ENCODE measurements around the gene DOC2A.
"Not testable (repeated sequence)": the region's sequence is repeated elsewhere in the genome, so short reads cannot be mapped to it uniquely, and the experiment has no call there.

The DOC2A gene

GRCh38 chr16:30010844-30011713, at the start of gene DOC2A:
Gene DOC2A (minus strand): TSS chr16:30011027. CDS start chr16:30010222, 805 bp downstream.
- DNase-seq, result no peak

DNA sequence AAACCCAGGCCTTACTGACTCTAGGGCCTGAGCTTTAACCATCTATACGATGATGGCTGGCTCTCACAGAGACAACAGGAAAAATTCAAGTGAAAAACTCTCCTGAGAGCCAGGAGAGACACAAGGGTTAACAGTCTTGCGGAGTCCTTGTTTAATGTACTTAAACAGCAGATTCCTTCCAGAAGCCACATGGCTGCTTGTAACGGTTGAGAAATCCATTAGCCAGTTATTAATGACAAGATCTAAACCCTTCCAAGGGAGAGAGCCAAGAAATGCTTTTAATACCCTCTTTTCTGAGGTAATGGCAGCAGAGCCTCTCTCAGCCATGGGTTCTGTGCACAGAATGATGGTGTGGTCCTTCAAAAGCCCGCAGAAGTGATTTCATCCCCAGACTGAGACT, 49.5 kb upstream of the DOC2A start:
- DNase-seq, result no peak

GRCh38 chr16:30054959-30055553, 44.2 kb upstream of the DOC2A start:
- no peak for DNase-seq

GRCh38 chr16:30054451-30054850, 43.6 kb upstream of the DOC2A start:
- DNase-seq, result no peak

DNA sequence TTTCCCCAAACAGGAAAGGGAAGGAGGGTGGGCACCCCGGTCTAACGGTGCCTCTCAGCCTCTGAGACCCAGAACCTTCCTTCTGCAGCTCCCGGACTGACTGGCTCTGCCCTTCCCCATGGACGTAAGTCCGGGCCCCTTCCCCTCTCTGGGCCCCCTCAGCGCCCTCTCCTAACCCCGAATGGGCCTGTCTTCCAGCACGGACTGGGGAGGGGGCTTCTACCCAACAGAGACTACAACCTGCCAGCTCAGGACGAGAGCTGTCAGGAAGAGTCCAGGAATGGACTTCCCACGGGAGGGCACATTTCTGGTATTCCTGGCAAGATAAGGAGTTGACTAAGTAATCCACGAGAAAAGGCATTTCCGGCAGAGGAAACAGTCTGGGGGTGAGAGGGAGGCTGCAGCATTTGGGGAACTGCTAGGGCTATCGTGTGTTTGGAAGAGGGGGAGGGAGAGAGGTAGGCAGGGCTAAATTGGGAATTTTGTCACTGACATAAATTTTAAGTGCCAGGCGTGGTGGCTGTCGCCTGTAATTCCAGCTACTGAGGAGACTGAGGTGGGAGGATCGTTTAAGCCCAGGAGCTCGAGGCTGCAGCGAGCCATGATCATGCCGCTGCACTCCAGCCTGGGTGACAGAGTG, 42.7 kb upstream of the DOC2A start:
- DNase-seq, result peak; percentile 57

DNA sequence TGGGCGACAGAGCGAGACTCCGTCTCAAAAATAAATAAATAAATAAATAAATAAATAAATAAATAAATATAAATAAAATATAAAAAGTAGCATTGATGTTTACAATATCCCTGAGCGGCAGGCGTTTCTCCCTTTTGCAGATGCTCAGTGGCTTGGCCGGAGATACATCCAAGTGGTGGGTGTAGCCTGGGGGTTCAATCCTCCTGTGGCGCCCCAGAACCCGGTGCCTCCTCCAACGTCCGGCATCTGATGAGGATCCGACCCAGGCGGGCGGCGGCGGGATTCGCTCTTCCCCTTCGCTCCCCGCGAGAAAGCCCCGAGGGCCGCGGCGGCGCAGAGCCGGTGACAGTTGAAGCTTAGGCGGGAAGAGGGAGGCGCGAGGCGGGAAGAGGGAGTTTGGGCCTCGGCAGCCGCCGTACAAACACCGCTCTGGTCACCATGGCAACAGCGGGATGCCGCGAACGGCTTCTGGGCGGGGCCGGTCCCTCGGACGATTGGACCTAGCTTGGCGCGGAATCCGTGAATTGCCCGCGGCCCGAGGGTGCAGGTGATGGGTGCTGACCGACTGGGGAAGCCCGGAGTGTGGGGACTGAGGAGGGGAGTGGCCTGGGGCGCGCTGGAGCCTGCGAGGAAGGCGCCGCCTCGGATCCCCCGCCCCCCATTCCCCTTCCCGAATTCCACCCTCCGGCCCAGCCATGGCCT, 42.0 kb upstream of the DOC2A start:
- peak; percentile 90 for DNase-seq

DNA sequence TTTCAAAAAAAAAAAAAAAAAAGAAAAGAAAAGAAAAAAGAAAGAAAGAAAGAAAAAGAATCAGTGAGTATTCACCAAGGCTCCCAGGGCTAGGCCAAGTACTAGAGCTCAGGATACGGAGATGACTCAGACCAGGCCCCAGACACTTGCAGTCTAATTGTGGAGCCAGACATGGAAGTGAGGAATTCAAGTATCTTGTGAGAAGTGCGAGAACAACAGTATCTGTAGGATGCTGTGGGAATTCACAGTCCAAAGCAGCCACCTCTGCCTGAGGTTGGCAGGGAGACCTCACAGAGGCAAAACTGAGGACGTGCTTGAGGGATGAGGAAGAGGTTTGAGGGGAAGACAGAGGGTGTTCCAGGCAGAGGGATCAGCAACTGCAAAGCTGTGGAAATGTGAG, 40.7 kb upstream of the DOC2A start:
- peak; percentile 54 for DNase-seq

DNA sequence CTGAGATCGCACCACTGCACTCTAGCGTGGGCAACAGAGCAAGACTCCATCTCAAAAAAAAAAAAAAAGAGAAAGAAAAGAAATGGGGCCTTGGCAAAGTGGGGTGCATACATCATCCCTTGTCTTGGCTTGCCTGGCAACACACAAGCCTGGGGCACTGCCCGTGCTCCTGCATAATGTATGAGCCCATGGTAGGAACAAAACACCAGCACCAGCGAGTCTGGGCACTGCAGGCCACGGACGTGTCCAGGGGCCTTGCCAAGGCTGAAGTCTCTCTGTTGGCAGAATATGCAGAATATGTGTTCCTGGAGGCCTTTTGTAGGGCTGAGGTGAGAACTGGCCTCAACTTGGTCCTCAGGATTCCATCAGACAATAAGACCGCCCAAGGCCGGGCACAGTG, 39.0 kb upstream of the DOC2A start:
- no peak for DNase-seq

- no peak for DNase-seq
Measured at GRCh38 chr16:30046588-30046987, 35.8 kb upstream of the DOC2A start.

DNA sequence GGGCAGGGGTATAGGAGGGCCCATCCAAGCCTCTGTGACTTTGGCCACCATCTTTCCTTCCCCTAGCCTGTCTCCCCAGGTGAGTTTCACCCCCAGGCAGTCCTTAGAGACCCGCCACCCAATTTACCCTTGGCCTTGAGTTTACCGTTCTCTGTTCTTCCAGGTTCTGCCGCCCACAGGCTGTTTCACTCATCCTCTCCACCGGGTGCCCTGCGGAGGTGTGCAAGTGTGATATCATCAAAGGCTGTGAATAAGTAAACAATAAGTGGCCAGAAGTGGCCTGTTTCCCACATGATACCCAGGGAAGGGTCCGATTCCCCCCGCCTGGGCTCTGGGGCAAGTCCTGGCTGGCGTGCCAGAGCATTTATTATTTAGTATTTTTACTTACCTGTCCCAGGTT, 35.4 kb upstream of the DOC2A start:
- DNase-seq, result no peak

DNA sequence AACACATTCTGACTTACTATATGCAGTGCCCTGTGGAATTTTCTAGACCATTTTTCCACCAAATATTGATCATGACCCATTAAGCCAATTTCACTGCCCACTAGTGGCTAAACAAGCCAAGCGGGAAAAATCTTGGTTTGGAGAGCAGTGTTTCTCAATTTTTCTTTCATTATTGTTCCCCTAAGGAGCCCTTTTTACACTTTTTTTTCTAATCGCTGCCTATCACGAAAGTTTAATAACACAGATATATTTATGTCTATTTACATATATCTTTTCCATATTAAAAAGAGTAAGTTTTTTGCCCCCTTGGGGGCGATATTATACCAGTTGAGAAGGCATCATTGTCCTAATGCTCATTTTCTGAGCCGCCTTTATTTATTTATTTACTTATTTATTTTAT, 31.0 kb upstream of the DOC2A start:
- peak; percentile 40 for DNase-seq

DNA sequence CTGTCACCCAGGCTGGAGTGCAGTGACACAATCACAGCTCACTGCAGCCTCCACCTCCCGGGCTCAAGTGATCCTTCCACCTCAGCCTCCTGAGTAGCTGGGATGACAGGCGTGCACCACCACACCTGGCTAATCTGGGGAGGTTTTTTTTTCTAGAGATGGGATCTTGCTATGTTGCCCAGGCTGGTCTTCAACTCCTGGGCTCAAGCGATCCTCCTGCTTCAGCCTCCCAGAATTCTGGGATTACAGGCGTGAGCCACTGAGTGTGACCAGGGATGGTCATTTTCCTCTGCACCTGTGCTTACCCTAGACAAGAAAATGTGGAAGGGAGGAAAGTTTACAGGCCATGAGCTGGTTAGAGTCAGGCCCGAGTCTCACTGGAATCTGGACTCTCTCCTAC, 29.9 kb upstream of the DOC2A start:
- DNase-seq, result not testable (repeated sequence)

GRCh38 chr16:30040221-30040620, 29.4 kb upstream of the DOC2A start:
- DNase-seq, result no peak

- no peak for DNase-seq
Measured at GRCh38 chr16:30033270-30033669, 22.4 kb upstream of the DOC2A start.

GRCh38 chr16:30032083-30032819, 21.4 kb upstream of the DOC2A start:
- peak; percentile 47 for DNase-seq

- DNase-seq, result no peak
Measured at GRCh38 chr16:30031477-30031918, 20.7 kb upstream of the DOC2A start.

DNA sequence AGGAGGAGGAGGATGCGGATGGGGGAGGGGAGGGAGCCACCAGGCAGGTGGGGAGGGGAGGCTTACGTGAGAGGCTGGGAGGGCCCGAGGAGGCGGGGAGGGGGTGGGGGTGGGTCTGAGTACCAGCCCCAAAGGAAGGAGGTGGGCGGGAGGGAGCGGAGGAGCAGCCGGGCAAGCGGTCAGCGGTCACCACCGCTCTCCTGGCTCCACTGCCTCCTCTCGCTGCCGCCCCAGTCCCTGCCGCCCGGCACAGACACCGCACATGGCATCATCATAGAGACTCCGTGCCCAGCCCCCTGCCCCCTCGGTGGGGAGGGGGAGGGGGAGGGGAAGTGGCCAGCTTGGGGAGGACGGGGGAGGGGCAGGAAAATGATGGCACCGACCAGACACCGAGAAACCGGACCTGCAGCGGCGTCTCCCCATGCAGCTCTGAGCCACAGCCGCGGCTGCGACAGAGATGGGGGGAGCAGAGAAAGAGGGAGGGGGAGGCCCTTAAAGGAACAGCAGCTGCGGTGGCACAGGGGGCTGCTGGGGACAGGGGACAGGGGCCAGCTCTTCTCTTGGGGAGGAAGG, 20.1 kb upstream of the DOC2A start, which contains the start of gene TLCD3B:
TLCD3B (minus strand) TSS at position 431 of the 573 bp plus-strand sequence. CDS start 744 bp downstream, outside the sequence.
- DNase-seq, result no peak

GRCh38 chr16:30030011-30030685, 19.3 kb upstream of the DOC2A start:
- DNase-seq, result no peak

GRCh38 chr16:30028438-30029076, 17.7 kb upstream of the DOC2A start:
- no peak for DNase-seq

DNA sequence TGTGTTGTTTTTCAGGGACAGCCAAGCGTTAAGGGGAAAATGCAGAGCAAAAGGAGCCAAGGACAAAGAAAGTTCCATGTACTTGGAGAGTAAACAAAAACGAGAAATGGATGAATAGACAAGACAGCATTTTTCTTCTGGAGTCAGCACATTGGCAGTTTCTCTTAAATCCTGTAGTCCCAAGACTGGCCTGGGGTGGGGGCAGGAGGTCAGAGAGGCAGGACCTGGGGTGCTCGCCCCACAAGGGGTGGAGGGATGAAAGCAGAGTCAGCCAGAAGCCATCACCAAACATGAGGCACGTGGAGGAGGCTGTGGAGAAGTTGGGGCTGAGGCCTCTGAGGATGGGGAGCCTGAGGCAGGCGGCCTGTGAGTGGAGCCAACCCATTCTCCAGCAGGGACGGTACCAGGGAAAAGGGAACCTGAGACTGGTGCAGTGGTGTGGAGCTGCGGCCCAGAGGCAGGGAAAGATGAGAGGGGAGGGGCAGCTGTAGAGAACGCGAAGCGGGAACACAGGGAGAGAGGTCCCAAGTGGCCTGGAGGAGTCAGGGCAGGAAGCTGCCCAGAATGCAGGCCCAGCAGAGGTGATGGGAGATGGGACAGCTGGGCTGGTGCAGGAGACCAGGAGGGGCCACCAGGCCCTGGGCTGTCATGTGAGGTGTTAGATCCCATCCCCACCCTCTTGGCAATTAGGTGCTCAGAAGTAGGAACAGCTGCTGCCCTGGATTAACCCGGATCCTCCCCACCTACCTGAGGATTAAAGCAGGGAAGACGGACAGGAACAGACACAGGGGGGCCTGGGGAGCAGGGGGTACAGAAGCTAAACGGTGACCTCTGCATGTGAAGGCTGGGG, 17.0 kb upstream of the DOC2A start:
- no peak for DNase-seq
